ENCODE results near the gene CCDC187.

DNA sequence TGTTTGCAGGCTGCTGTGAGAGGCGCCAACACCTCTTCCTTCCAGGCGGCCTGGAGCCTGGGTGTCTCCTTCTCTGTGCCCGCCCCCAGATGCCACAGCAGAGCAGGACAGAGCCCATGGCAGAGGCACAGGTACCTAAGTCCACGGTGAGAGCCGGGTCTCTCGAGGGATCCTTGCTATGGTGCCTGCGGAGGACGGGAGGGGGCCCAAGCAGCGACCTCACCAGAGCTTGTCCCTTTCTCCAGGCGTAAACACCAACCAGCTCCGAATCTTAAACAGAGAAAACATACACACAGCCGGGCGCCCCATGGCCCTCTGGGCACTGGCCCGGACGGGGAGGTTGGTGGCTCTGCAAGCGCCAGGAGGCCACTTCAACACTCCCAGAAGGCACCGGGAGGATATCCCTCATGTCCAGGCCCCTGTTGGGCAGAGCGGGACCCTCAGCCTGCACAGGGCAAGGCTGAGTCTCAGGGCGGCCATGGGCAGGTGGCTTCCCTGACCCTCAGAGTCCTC lies 11.8 kb downstream of the CCDC187 start:
- TF ChIP-seq, protein P1, sequence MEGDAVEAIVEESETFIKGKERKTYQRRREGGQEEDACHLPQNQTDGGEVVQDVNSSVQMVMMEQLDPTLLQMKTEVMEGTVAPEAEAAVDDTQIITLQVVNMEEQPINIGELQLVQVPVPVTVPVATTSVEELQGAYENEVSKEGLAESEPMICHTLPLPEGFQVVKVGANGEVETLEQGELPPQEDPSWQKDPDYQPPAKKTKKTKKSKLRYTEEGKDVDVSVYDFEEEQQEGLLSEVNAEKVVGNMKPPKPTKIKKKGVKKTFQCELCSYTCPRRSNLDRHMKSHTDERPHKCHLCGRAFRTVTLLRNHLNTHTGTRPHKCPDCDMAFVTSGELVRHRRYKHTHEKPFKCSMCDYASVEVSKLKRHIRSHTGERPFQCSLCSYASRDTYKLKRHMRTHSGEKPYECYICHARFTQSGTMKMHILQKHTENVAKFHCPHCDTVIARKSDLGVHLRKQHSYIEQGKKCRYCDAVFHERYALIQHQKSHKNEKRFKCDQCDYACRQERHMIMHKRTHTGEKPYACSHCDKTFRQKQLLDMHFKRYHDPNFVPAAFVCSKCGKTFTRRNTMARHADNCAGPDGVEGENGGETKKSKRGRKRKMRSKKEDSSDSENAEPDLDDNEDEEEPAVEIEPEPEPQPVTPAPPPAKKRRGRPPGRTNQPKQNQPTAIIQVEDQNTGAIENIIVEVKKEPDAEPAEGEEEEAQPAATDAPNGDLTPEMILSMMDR (IDR thresholded peaks at IDR 0.05), result no peak
- no peak for TF ChIP-seq POLR2A (IDR thresholded peaks at IDR 0.05)

All from right lobe of liver (tissue), 4 donors.